Nephron (organoid): ENCODE data around the gene AEN.

ENCODE experiments used
- H3K27ac Mint-ChIP-seq, 3 experiments: 2 replicates each; pipeline ENCODE4 v1.8.0; 2020; ENCODE audit warnings: mixed read lengths in 3 of 3, mild to moderate bottlenecking in 2 of 3, moderate library complexity in 1 of 3
- H3K27me3 Mint-ChIP-seq: 2 replicates; pipeline ENCODE4 v1.8.0; 2021; ENCODE audit warnings: low read depth, mild to moderate bottlenecking, moderate library complexity, mixed read lengths
- H3K36me3 Mint-ChIP-seq: 2 replicates; pipeline ENCODE4 v1.8.0; 2020; ENCODE audit warnings: low read depth, mixed read lengths
- H3K4me1 Mint-ChIP-seq: 2 replicates; pipeline ENCODE4 v1.8.0; 2020; ENCODE audit warnings: mixed read lengths
- H3K4me3 Mint-ChIP-seq, 3 experiments: 2 replicates each; pipeline ENCODE4 v1.8.0; 2020; ENCODE audit warnings: mild to moderate bottlenecking in 3 of 3, mixed read lengths in 3 of 3, moderate library complexity in 2 of 3
- H3K9me3 Mint-ChIP-seq: 2 replicates; pipeline ENCODE4 v1.8.0; 2020; ENCODE audit warnings: mixed read lengths
- CTCF ChIP-seq, 3 experiments: fragments of 200-600 bp; sonication (generic); IDR thresholded peaks; one replicate each; pipeline ENCODE4 v1.5.0; 2021; ENCODE audit warnings: antibody characterized with exemption in 3 of 3; ENCODE audit not compliant: unreplicated experiment in 3 of 3

Gene AEN

GRCh38 chr15:88580532-88580931 is 40.6 kb upstream of the AEN start:
- H3K4me1 Mint-ChIP-seq: no peaks in the 10 kb centered on the region
- peaks cover under 1% of the 10 kb centered on the region for H3K27me3 Mint-ChIP-seq
- H3K4me3 Mint-ChIP-seq: no peak overlapping the region
- no peak overlapping the region for H3K27ac Mint-ChIP-seq
- peaks cover 3% of the 10 kb centered on the region for H3K9me3 Mint-ChIP-seq
- no peak for TF ChIP-seq CTCF (IDR thresholded peaks at IDR 0.05; ENCODE audit: unreplicated experiment in 3 of 3)
- H3K36me3 Mint-ChIP-seq: no peaks in the 10 kb centered on the region

- Mint-ChIP-seq H3K4me1 (peaks cover 5% of the 10 kb centered on the region), H3K4me3 (no peak overlapping the region), H3K27me3 (peaks cover 10% of the 10 kb centered on the region), H3K36me3 (no peaks in the 10 kb centered on the region), H3K9me3 (peaks cover 3% of the 10 kb centered on the region), H3K27ac (peak overlapping the region in 1 of 3 experiments; percentile 10)
- no peak for TF ChIP-seq CTCF (IDR thresholded peaks at IDR 0.05; ENCODE audit: unreplicated experiment in 3 of 3)
Measured at GRCh38 chr15:88586401-88587162, 34.6 kb upstream of the AEN start.

- no peaks in the 10 kb centered on the region for H3K36me3 Mint-ChIP-seq
- no peak overlapping the region for H3K4me3 Mint-ChIP-seq
- H3K27me3 Mint-ChIP-seq: peaks cover 33% of the 10 kb centered on the region
- TF ChIP-seq CTCF (IDR thresholded peaks at IDR 0.05; ENCODE audit: unreplicated experiment in 3 of 3): no peak
- no peaks in the 10 kb centered on the region for H3K9me3 Mint-ChIP-seq
- H3K27ac Mint-ChIP-seq: no peak overlapping the region
- H3K4me1 Mint-ChIP-seq: peaks cover 5% of the 10 kb centered on the region
Measured at GRCh38 chr15:88590759-88591158, 30.4 kb upstream of the AEN start.

GRCh38 chr15:88591384-88591783 is 29.8 kb upstream of the AEN start:
- Mint-ChIP-seq H3K4me1 (peaks cover 5% of the 10 kb centered on the region), H3K27me3 (peaks cover 33% of the 10 kb centered on the region)

GRCh38 chr15:88603885-88604284 is 17.3 kb upstream of the AEN start:
- Mint-ChIP-seq H3K36me3 (no peaks in the 10 kb centered on the region), H3K4me1 (peaks cover 27% of the 10 kb centered on the region), H3K27ac (no peak overlapping the region), H3K27me3 (peaks cover 98% of the 10 kb centered on the region), H3K4me3 (peak overlapping the region; percentile 58 to 79 (median 69)), H3K9me3 (peaks cover 2% of the 10 kb centered on the region)
- TF ChIP-seq CTCF (IDR thresholded peaks at IDR 0.05; ENCODE audit: unreplicated experiment in 3 of 3): no peak

More at GRCh38 chr15:88591384-88591783, 29.8 kb upstream of the AEN start:
- H3K9me3 Mint-ChIP-seq: no peaks in the 10 kb centered on the region
- no peak overlapping the region for H3K27ac Mint-ChIP-seq
- no peaks in the 10 kb centered on the region for H3K36me3 Mint-ChIP-seq
- TF ChIP-seq CTCF (IDR thresholded peaks at IDR 0.05; ENCODE audit: unreplicated experiment in 3 of 3): no peak
- H3K4me3 Mint-ChIP-seq: no peak overlapping the region
